Measurements from ENCODE around the gene KAT8. TPM values are rescaled to one million over a fixed set of nuclear protein-coding genes. Genes with fewer than 3 reads are reported as not detected.

The KAT8 gene
- total RNA-seq = 23.8 and 24.6 TPM in 2 replicates

GRCh38 chr16:31117384-31118222 is at the start of gene KAT8:
Gene KAT8, plus strand, starts transcription at chr16:31117664. Its CDS starts 18 bp downstream, at chr16:31117682.
- TF ChIP-seq CTCF (IDR thresholded peaks at IDR 0.05; ENCODE audit: insufficient read depth, low read depth, low read length) = no peak
- DNase-seq (ENCODE audit: low read depth) = peak; percentile 98
- H3K4me3 ChIP-seq (ENCODE audit: low read depth, low read length) = peak within 1 kb of the TSS; percentile 82

- peak; percentile 79 for DNase-seq (ENCODE audit: low read depth)
- TF ChIP-seq CTCF (IDR thresholded peaks at IDR 0.05; ENCODE audit: insufficient read depth, low read depth, low read length) = no peak
- peak overlapping the region; percentile 95 for H3K4me3 ChIP-seq (ENCODE audit: low read depth, low read length)
Observed at GRCh38 chr16:31071861-31072260, 45.6 kb upstream of the KAT8 start.

GRCh38 chr16:31072540-31073141 is 44.8 kb upstream of the KAT8 start:
- no peak for TF ChIP-seq CTCF (IDR thresholded peaks at IDR 0.05; ENCODE audit: insufficient read depth, low read depth, low read length)
- peak overlapping the region; percentile 95 for H3K4me3 ChIP-seq (ENCODE audit: low read depth, low read length)
- DNase-seq (ENCODE audit: low read depth) = peak; percentile 46

GRCh38 chr16:31073142-31073969 is 44.1 kb upstream of the KAT8 start:
- DNase-seq (ENCODE audit: low read depth) = peak; percentile 95
- peak overlapping the region; percentile 95 for H3K4me3 ChIP-seq (ENCODE audit: low read depth, low read length)
- no peak for TF ChIP-seq CTCF (IDR thresholded peaks at IDR 0.05; ENCODE audit: insufficient read depth, low read depth, low read length)

GRCh38 chr16:31073970-31074813 is 43.3 kb upstream of the KAT8 start, which contains the start of the genes ZNF646 and ZNF668:
Gene ZNF646, plus strand, starts transcription at chr16:31074422. Its CDS starts 1,903 bp downstream, at chr16:31076325.
Gene ZNF668, minus strand, starts transcription at chr16:31074240. Its CDS starts 9,781 bp downstream, at chr16:31064459.
- H3K4me3 ChIP-seq (ENCODE audit: low read depth, low read length) = peak within 1 kb of the TSS; percentile 95
- DNase-seq (ENCODE audit: low read depth) = peak; percentile 100
- TF ChIP-seq CTCF (IDR thresholded peaks at IDR 0.05; ENCODE audit: insufficient read depth, low read depth, low read length) = no peak

- peak; percentile 36 for DNase-seq (ENCODE audit: low read depth)
- peak overlapping the region; percentile 95 for H3K4me3 ChIP-seq (ENCODE audit: low read depth, low read length)
- TF ChIP-seq CTCF (IDR thresholded peaks at IDR 0.05; ENCODE audit: insufficient read depth, low read depth, low read length) = no peak
Observed at GRCh38 chr16:31074814-31075183, 42.7 kb upstream of the KAT8 start.

Data from fibroblast of villous mesenchyme (primary cell).